ENCODE data around the gene SPC24. TPM values are rescaled to one million over a fixed set of nuclear protein-coding genes. Genes with fewer than 3 reads are reported as not detected.
A peak's percentile ranks its signal among the peaks of the same experiment; 100 is the strongest.

The SPC24 gene
- total and polyA plus RNA-seq, 9 of the 15 experiments (the other 6 are each of a cell fraction or from before 2014, with no cell fraction given), result 18.2 to 154 (median 60.9) TPM

- Histone ChIP-seq H3K9me1 (ENCODE audit: control insufficient read depth, insufficient read depth, low read length) (peaks cover 4% of the 10 kb centered on the region), H3K79me2 (ENCODE audit: control insufficient read depth, insufficient read depth, low read length) (peaks cover 36% of the 10 kb centered on the region), H3K9me3 (replicated peaks; ENCODE audit: control insufficient read depth, insufficient read depth, low read depth, low read length) (no peaks in the 10 kb centered on the region), H2AFZ (ENCODE audit: low read depth, low read length) (no peak overlapping the region), H3K9ac (ENCODE audit: insufficient read depth in 1 of 2, low read depth in 2 of 2, low read length in 2 of 2) (0 out of 4 replicates have a peak overlapping the region, but pooled peaks of 1 of the 2 experiments have one; percentile 22), H3K4me2 (ENCODE audit: insufficient read depth, low read length) (no peak overlapping the region), H3K27me3 (ENCODE audit: control insufficient read depth in 2 of 2, insufficient read depth in 2 of 2, low read length in 2 of 2) (no peaks in the 10 kb centered on the region), H3K27ac (ENCODE audit: extremely low read depth, low read depth, low read length) (no peak overlapping the region), H4K20me1 (replicated peaks; ENCODE audit: control insufficient read depth, insufficient read depth, low read length) (peaks cover 9% of the 10 kb centered on the region), H3K4me1 (replicated peaks in 1 of 2; ENCODE audit: control insufficient read depth in 2 of 2, insufficient read depth in 2 of 2, low read length in 2 of 2) (peaks cover 0 to 8% of the 10 kb centered on the region in 2 experiments; a peak in 1 of 5 replicates), H3K4me3 (no peak overlapping the region), H3K36me3 (ENCODE audit: control insufficient read depth, insufficient read depth, low read length) (peaks cover 98% of the 10 kb centered on the region)
- TF ChIP-seq RBFOX2 (IDR thresholded peaks at IDR 0.05; ENCODE audit: low read depth, low read length) (peak; percentile 67), CHD4 (IDR thresholded peaks at IDR 0.05; ENCODE audit: insufficient read depth, insufficient replicate concordance, low read depth, low read length, poor library complexity, severe bottlenecking) (no peak), RBM22 (IDR thresholded peaks at IDR 0.05; ENCODE audit: low read depth, low read length, poor library complexity, severe bottlenecking) (peak; percentile 51), IRF9 (tag; IDR thresholded peaks at IDR 0.05) (no peak), NRF1 (conservative IDR thresholded peaks at IDR 0.05 in 1 of 2, IDR thresholded peaks at IDR 0.05 in 1 of 2) (no peak), THRAP3 (IDR thresholded peaks at IDR 0.05; ENCODE audit: borderline replicate concordance) (0 out of 2 replicates have a peak, but pooled peaks have one; percentile 41), POLR2G (IDR thresholded peaks at IDR 0.05; ENCODE audit: low read depth, low read length) (peak; percentile 77), ZBTB7A (IDR thresholded peaks at IDR 0.05; ENCODE audit: borderline replicate concordance, control insufficient read depth, low read depth, low read length) (0 out of 2 replicates have a peak, but pooled peaks have one; percentile 38)
- TF ChIP-seq, protein P1, sequence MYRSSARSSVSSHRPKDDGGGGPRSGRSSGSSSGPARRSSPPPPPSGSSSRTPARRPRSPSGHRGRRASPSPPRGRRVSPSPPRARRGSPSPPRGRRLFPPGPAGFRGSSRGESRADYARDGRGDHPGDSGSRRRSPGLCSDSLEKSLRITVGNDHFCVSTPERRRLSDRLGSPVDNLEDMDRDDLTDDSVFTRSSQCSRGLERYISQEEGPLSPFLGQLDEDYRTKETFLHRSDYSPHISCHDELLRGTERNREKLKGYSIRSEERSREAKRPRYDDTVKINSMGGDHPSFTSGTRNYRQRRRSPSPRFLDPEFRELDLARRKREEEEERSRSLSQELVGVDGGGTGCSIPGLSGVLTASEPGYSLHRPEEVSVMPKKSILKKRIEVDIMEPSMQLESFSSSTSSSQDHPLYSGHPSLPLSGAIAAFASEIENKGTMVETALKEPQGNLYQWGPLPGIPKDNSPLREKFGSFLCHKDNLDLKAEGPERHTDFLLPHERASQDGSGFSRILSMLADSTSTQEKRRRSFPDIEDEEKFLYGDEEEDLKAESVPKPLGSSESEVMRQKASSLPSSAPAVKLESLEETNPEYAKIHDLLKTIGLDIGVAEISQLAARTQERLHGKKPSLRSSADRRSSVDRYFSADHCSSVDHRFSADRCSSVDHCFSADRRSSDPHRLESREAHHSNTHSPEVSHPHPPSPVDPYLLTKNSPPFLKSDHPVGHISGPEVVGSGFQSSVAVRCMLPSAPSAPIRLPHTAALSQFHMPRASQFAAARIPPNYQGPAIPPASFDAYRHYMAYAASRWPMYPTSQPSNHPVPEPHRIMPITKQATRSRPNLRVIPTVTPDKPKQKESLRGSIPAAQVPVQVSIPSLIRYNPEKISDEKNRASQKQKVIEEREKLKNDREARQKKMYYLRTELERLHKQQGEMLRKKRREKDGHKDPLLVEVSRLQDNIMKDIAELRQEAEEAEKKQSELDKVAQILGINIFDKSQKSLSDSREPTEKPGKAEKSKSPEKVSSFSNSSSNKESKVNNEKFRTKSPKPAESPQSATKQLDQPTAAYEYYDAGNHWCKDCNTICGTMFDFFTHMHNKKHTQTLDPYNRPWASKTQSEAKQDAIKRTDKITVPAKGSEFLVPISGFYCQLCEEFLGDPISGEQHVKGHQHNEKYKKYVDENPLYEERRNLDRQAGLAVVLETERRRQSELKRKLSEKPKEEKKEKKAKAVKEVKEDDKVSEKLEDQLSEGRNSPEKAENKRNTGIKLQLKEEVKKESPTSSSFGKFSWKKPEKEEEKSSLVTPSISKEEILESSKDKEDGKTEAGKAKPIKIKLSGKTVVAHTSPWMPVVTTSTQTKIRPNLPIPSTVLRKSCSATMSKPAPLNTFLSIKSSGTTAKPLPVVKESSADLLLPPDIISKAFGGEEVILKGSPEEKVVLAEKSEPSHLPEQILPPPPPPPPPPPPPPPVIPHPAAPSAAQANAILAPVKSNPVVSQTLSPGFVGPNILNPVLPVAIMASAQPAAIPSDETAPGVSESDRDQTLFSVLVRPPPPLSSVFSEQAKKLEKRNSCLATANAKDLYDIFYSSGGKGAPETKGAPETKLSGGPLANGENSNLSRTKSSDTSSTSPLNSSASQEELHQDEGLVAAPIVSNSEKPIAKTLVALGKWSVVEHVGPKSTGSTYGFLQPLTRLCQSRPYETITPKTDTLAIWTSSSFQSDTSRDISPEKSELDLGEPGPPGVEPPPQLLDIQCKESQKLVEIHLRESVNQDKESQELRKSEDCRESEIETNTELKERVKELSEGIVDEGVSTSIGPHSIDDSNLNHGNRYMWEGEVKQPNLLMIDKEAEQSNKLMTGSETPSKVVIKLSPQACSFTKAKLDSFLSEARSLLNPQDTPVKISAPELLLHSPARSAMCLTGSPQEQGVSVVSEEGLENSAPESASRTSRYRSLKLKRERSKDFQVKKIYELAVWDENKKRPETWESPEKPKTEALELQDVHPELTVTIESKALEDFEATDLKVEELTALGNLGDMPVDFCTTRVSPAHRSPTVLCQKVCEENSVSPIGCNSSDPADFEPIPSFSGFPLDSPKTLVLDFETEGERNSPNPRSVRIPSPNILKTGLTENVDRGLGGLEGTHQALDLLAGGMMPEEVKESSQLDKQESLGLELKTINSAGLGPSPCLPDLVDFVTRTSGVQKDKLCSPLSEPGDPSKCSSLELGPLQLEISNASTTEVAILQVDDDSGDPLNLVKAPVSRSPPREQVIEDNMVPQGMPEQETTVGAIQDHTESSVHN (IDR thresholded peaks at IDR 0.05; ENCODE audit: borderline replicate concordance in 1 of 2, low read depth in 1 of 2), result no peak
- FAIRE-seq, result no peak
- BruUV-seq (replicated peaks), result TSS peak; percentile 6
- intact Hi-C loops (cut with micrococcal nuclease), result no loop called here
- 92% methylated on average over 23 of the region's 27 CpGs for WGBS (ENCODE audit: insufficient coverage, low coverage, missing lambda C conversion rate)
- in situ Hi-C loops (cut with MboI), result no loop called here
- no peak for ATAC-seq
- peak in 1 of 4 experiments; percentile 20 for DNase-seq (ENCODE audit: extremely low read depth in 1 of 4, low spot score in 3 of 4)
- ChIA-PET CTCF (ENCODE audit: low intra/inter-chr PET ratio) (interaction anchor here (0.6 kb wide), 1 partner anchor 12 kb away, joined by 3 read pairs; no protein-coding TSS in a partner anchor), POLR2A (interaction anchor here (1.0 to 1.7 kb wide), 3 partner anchors 8 to 9 kb away, joined by 4 to 6 read pairs (median 4); no protein-coding TSS in a partner anchor)
Observed at GRCh38 chr19:11113140-11113708, 42.4 kb downstream of the SPC24 start.
